ENCODE data around the gene COPG2. TPM values are rescaled to one million over a fixed set of nuclear protein-coding genes. Genes with fewer than 3 reads are reported as not detected.

The COPG2 gene
- total RNA-seq, 1 donor from 2014 or later: 15.7 TPM

- H3K36me3 ChIP-seq: no peaks in the 10 kb centered on the region
- no peak overlapping the region for H3K27ac ChIP-seq
- no peak overlapping the region for H3K4me3 ChIP-seq
- no peak for DNase-seq (ENCODE audit: extremely low spot score in 2 of 2)
- TF ChIP-seq POLR2AphosphoS5 (IDR thresholded peaks at IDR 0.05; ENCODE audit: insufficient read depth in 1 of 2, low read depth in 1 of 2) (no peak), POLR2A (IDR thresholded peaks at IDR 0.05) (no peak), CTCF (IDR thresholded peaks at IDR 0.05) (no peak)
- intact Hi-C loops (cut with DNase I): no loop called here
- no peaks in the 10 kb centered on the region for H3K4me1 ChIP-seq
- H3K27me3 ChIP-seq: no peaks in the 10 kb centered on the region
- no peaks in the 10 kb centered on the region for H3K9me3 ChIP-seq
Measured at GRCh38 chr7:130566168-130566897, 102.2 kb downstream of the COPG2 start.

DNA sequence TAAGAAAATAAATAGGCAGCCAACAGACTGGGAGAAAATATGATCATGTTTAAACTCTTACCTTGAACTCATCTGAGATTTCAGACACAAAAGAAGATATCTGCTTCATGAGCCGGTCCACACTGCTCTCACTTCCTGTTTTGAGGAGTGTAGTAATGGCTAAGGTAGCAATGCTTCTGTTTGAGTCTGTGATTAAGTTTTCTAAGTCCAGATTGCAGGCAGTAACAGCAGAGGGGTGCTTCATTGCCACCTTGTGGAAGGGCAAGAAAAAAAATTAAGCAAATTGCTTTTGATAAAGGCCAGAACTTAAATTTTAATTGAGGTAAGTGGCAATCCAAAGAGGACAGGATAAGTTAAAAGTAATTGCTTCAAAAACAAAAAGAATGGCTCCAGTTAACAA, 107.6 kb downstream of the COPG2 start:
- no peak overlapping the region for H3K4me3 ChIP-seq
- no peak overlapping the region for H3K27ac ChIP-seq
- H3K4me1 ChIP-seq: no peaks in the 10 kb centered on the region
- TF ChIP-seq POLR2AphosphoS5 (IDR thresholded peaks at IDR 0.05; ENCODE audit: insufficient read depth in 1 of 2, low read depth in 1 of 2): no peak
- no peak for TF ChIP-seq CTCF (IDR thresholded peaks at IDR 0.05)
- no peak for TF ChIP-seq POLR2A (IDR thresholded peaks at IDR 0.05)
- intact Hi-C loops (cut with DNase I): no loop called here
- no peak for DNase-seq (ENCODE audit: extremely low spot score in 2 of 2)
- no peaks in the 10 kb centered on the region for H3K36me3 ChIP-seq
- H3K9me3 ChIP-seq: no peaks in the 10 kb centered on the region
- no peaks in the 10 kb centered on the region for H3K27me3 ChIP-seq

GRCh38 chr7:130559184-130559583, 109.4 kb downstream of the COPG2 start:
- Histone ChIP-seq H3K4me3 (no peak overlapping the region), H3K27me3 (no peaks in the 10 kb centered on the region), H3K27ac (no peak overlapping the region), H3K4me1 (no peaks in the 10 kb centered on the region), H3K36me3 (no peaks in the 10 kb centered on the region), H3K9me3 (no peaks in the 10 kb centered on the region)
- intact Hi-C loops (cut with DNase I): no loop called here
- TF ChIP-seq POLR2A (IDR thresholded peaks at IDR 0.05) (no peak), POLR2AphosphoS5 (IDR thresholded peaks at IDR 0.05; ENCODE audit: insufficient read depth in 1 of 2, low read depth in 1 of 2) (no peak), CTCF (IDR thresholded peaks at IDR 0.05) (no peak)
- no peak for DNase-seq (ENCODE audit: extremely low spot score in 2 of 2)

DNA sequence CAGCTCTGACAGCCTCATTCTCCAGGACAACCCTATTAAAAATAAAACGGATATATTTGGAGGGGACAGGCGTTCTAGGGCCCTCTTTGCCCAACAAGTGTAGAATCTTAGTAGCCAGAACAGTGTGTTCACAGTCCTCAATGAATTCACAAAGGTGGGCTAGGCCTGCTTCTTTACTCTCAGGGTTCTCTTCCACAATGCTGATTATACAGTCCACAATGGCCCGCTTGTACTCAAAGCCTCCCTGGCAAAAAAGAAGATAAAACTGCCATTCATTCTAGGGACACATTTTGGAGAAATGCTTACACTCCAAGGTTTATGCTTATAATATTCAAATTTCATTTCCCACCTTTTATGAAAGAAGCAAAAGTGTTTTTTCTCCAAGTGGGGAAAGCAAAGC, 114.1 kb downstream of the COPG2 start:
- intact Hi-C loops (cut with DNase I): loop anchor here (2.0 kb wide), 1 partner anchor 42 kb away; no protein-coding TSS in a partner anchor
- Histone ChIP-seq H3K9me3 (no peaks in the 10 kb centered on the region), H3K4me1 (no peaks in the 10 kb centered on the region), H3K36me3 (no peaks in the 10 kb centered on the region), H3K27ac (no peak overlapping the region), H3K27me3 (no peaks in the 10 kb centered on the region), H3K4me3 (no peak overlapping the region)
- TF ChIP-seq POLR2AphosphoS5 (IDR thresholded peaks at IDR 0.05; ENCODE audit: insufficient read depth in 1 of 2, low read depth in 1 of 2): no peak
- TF ChIP-seq CTCF (IDR thresholded peaks at IDR 0.05): no peak
- TF ChIP-seq POLR2A (IDR thresholded peaks at IDR 0.05): no peak
- DNase-seq (ENCODE audit: extremely low spot score in 2 of 2): no peak

DNA sequence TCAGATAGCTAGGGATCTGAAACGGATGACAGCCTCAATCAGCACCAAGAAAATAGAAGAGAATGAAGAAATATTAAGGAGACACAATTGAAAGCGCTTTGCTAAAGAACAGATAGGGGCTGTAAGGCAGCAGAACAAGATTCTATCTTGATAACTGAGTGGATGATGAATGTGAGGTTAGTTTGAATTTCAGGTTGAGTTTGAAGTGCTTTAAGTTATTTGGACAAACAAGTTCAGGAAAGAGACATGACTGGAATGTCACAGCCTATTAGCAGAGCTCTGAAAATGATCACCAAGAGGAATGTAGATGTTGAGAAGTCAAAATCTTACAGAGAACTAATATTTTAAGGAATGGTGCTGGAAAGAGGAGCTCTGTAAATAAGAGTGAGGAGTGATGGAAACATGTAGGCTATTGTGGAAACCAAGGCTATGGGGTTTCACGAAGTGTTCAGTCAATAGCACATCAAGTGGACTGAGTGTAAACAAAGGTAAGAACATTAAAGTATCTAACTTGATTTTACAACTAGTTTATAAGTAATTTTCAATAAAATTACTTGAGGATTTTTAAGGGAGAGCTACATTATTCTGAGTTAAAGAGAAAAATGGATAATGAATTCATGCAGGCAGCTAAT, 115.0 kb downstream of the COPG2 start:
- Histone ChIP-seq H3K27ac (no peak overlapping the region), H3K36me3 (no peaks in the 10 kb centered on the region)
- intact Hi-C loops (cut with DNase I): loop anchor here (2.0 kb wide), 1 partner anchor 43 kb away; no protein-coding TSS in a partner anchor

More for the DNA sequence above, 115.0 kb downstream of the COPG2 start:
- H3K9me3 ChIP-seq: no peaks in the 10 kb centered on the region
- no peaks in the 10 kb centered on the region for H3K27me3 ChIP-seq
- H3K4me1 ChIP-seq: no peaks in the 10 kb centered on the region
- DNase-seq (ENCODE audit: extremely low spot score in 2 of 2): no peak
- no peak overlapping the region for H3K4me3 ChIP-seq
- TF ChIP-seq POLR2A (IDR thresholded peaks at IDR 0.05) (no peak), CTCF (IDR thresholded peaks at IDR 0.05) (no peak), POLR2AphosphoS5 (IDR thresholded peaks at IDR 0.05; ENCODE audit: insufficient read depth in 1 of 2, low read depth in 1 of 2) (no peak)
